Gastrocnemius medialis (tissue), 4 donors: ENCODE results near the gene UPF2. TPM values are rescaled to one million over a fixed set of nuclear protein-coding genes. Genes with fewer than 3 reads are reported as not detected.
"Not testable (repeated sequence)": the region's sequence is repeated elsewhere in the genome, so short reads cannot be mapped to it uniquely, and the experiment has no call there.

Experiments
- ATAC-seq, 2 donors: fragments of 150-250 bp; one replicate each; pipeline ENCODE4 v1.9.1; 2016
- DNase-seq, 2 donors: peaks; one replicate each; pipeline ENCODE4 v3.0.0-alpha.2; 2019
- H3K27ac ChIP-seq, 4 donors: fragments of 200-600 bp; sonication (generic); 1 replicate in 1 of 4; 2 replicates in 3 of 4; pipeline ENCODE4 v1.5.1; 2016 to 2018; ENCODE audit warnings: mild to moderate bottlenecking in 2 of 4, moderate library complexity in 1 of 4
- H3K27me3 ChIP-seq, 3 donors: fragments of 200-600 bp; sonication (generic) in 2 of 3; 1 replicate in 1 of 3; 2 replicates in 2 of 3; pipeline versions ENCODE4 v1.5.1 to v1.6.0; 2016 to 2019; ENCODE audit warnings: mild to moderate bottlenecking in 1 of 3, moderate library complexity in 1 of 3
- H3K36me3 ChIP-seq, 2 donors: fragments of 200-600 bp; sonication (generic) in 1 of 2; one replicate each; pipeline ENCODE4 v1.5.1; 2017 to 2018
- H3K4me1 ChIP-seq, 2 donors: fragments of 200-600 bp; sonication (generic) in 1 of 2; one replicate each; pipeline ENCODE4 v1.5.1; 2016 to 2017; ENCODE audit warnings: mild to moderate bottlenecking in 2 of 2
- H3K4me3 ChIP-seq, 4 donors: fragments of 200-600 bp; sonication (generic) in 3 of 4; 1 replicate in 1 of 4; 2 replicates in 3 of 4; pipeline ENCODE4 v1.5.1; 2016 to 2019; ENCODE audit warnings: mild to moderate bottlenecking in 2 of 4
- H3K9me3 ChIP-seq, 3 donors: fragments of 200-600 bp; sonication (generic) in 2 of 3; 1 replicate in 1 of 3; 2 replicates in 2 of 3; pipeline ENCODE4 v1.5.1; 2016 to 2019
- CTCF ChIP-seq, 5 experiments: fragments of 450-650 bp in 3 of 5; fragments of 200-600 bp in 2 of 5; sonication (generic) in 2 of 5; IDR thresholded peaks in 4 of 5; conservative IDR thresholded peaks in 1 of 5; 1 replicate in 4 of 5; 2 replicates in 1 of 5; pipeline ENCODE4 v1.5.1; 2016 to 2019; ENCODE audit warnings: antibody characterized with exemption in 5 of 5, mild to moderate bottlenecking in 3 of 5, moderate library complexity in 3 of 5
- POLR2A ChIP-seq, 2 donors: fragments of 450-650 bp; IDR thresholded peaks; one replicate each; pipeline ENCODE4 v1.6.1; 2017; ENCODE audit warnings: antibody characterized with exemption in 2 of 2, mild to moderate bottlenecking in 2 of 2, moderate library complexity in 2 of 2
- in situ Hi-C, 4 donors: fragments of 200-750 bp; cut with MboI; loops; one replicate each; pipeline versions ENCODE4 v1.15.0 to v1.8.0; 2017; ENCODE audit warnings: low sequenced_read_pairs in 4 of 4
- intact Hi-C: fragments of 100-400 bp; cut with DNase I; formaldehyde crosslinking; loops from one replicate; pipeline ENCODE4 v1.15.1; 2023; ENCODE audit warnings: low total_unique reads
- total RNA-seq, 4 donors: library from RNA; depleted of rRNA; stranded (reverse); fragments of >200 nt; gene quantifications; one replicate each; pipeline versions ENCODE4 v1.1.0 to v1.2.3, GENCODE V29; 2016

Gene UPF2
- total RNA-seq, 4 donors from 2014 or later: 22.9 to 30.7 (median 26.4) TPM

DNA sequence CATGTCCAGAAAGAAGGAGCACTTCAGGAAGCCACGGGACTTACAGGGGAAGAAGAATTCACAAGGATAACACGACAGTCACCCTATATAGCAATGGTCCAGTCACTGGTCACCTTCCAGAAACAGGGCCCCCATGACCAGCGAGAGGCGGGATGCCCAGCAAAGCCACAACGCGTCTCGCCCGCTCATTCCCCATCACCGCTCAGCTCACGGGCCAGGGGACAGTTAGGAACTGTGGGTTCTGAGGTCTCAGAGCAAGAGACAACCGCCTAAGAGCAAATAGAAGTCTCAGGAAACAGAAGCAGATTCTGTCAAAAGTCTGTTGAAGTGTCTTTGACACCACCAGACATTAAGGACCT is 147.5 kb downstream of the UPF2 start:
- H3K4me1 ChIP-seq: no peaks in the 10 kb centered on the region
- ATAC-seq (no peak), DNase-seq (no peak)

DNA sequence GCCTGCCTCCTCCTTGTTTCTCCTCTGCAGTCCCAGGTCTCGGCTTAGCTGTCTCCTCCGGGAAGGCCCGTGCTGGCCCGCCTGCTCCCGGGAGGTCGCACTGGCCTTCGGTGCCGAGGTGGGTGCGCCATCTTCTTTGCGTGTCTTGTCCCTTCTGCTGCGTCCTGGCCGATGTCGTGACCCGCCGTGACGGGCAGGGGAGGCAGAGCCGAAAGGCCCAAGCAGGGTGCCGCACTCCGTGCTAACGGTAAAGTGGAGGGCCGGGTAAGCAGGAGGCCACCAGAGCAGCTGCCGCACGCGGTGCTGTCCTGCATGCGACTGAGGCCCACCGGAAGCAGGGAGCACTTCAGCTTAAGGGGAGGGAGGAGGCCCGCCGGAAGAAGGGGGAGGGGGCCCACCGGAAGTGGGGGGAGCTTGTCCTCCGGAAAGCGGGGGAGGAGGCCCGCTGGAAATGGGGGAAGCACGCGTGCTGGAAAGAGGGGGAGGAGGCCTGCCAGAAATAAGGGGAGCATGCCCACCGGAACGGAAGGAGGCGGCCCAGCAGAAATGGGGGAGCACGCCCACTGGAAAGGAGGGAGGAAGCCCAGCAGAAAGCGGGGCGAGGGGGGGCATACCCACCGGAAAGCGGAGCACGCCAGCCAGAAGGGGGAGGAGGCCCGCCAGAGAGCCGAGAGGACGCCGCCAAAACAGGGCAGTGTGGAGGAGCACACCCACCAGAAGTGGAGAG is 148.1 kb downstream of the UPF2 start:
- no peak overlapping the region for H3K27ac ChIP-seq
- H3K4me3 ChIP-seq: no peak overlapping the region
- in situ Hi-C loops: no loop called here
- TF ChIP-seq CTCF (IDR thresholded peaks at IDR 0.05 in 4 of 5, conservative IDR thresholded peaks at IDR 0.05 in 1 of 5) (no peak), POLR2A (IDR thresholded peaks at IDR 0.05) (no peak)
- no peaks in the 10 kb centered on the region for H3K4me1 ChIP-seq
- H3K9me3 ChIP-seq: no peaks in the 10 kb centered on the region
- H3K27me3 ChIP-seq: no peaks in the 10 kb centered on the region
- ATAC-seq (no peak), DNase-seq (no peak)
- intact Hi-C loops: no loop called here
- H3K36me3 ChIP-seq: no peaks in the 10 kb centered on the region

More for the DNA sequence above, 147.5 kb downstream of the UPF2 start:
- Histone ChIP-seq H3K27ac (no peak overlapping the region), H3K27me3 (no peaks in the 10 kb centered on the region), H3K9me3 (no peaks in the 10 kb centered on the region), H3K4me3 (no peak overlapping the region), H3K36me3 (no peaks in the 10 kb centered on the region)
- TF ChIP-seq CTCF (IDR thresholded peaks at IDR 0.05 in 4 of 5, conservative IDR thresholded peaks at IDR 0.05 in 1 of 5): no peak
- no peak for TF ChIP-seq POLR2A (IDR thresholded peaks at IDR 0.05)
- intact Hi-C loops (no loop called here), in situ Hi-C loops (no loop called here)

DNA sequence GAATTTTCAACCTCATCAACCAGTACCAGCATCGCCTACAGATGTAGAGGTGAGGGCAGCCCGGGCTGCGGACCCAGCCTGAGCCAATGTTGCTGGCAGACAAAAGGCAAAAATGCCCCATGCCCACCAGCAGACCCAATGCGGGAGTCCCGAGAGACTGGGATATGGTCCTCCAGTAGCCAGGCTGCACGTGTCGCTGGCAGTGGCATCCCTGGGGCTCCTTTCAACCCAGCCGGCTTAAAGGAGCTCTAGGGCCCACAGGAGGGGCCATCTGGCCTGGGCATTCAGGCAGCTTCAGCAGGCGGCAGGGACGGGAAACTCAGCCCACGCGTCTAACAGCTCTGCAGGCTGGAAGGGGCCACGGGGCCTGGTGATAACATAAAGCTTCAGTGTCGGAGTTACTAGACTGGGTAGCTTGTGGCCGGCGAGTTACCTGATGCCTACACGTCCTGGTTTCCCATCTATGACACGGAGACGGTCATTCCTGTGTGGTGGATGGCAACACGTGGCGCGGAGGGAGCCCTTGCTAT is 148.8 kb downstream of the UPF2 start:
- Histone ChIP-seq H3K4me3 (no peak overlapping the region), H3K9me3 (no peaks in the 10 kb centered on the region), H3K27ac (no peak overlapping the region), H3K4me1 (no peaks in the 10 kb centered on the region), H3K36me3 (no peaks in the 10 kb centered on the region), H3K27me3 (no peaks in the 10 kb centered on the region)
- in situ Hi-C loops (no loop called here), intact Hi-C loops (no loop called here)
- TF ChIP-seq CTCF (IDR thresholded peaks at IDR 0.05 in 4 of 5, conservative IDR thresholded peaks at IDR 0.05 in 1 of 5): no peak
- no peak for TF ChIP-seq POLR2A (IDR thresholded peaks at IDR 0.05)
- DNase-seq: no peak
- no peak for ATAC-seq

DNA sequence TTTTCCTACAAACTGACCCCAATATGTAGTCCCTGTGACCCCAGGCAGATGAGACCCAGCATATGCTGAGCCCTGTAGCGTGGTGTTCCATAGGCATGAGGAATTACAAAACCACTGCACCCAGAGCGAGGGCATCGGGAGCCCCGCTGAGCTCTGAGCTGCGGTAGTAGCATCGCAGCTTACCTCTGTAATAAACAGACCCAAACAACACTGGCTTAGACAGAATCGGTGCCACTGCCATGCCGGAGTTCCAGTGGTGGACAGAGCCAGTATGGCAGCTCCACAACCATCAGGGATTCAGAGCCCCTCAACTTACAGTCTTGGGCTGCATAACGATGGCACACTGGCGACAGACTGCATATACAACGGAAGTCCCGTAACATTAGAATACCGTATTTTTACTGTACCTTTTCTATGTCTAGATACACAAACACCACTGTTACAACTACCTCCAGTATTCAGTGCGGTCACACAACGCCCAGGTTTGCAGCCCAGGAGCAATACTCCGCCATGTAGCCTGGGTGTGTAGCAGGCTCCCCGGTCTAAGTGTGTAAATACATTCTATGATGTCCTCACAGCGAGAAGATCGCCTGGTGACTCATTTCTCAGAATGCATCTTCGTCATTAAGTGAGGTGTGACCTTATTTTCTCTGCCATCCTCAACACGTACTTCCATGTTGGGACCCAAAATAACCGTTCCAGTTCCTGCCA is 150.7 kb downstream of the UPF2 start:
- H3K4me1 ChIP-seq: no peaks in the 10 kb centered on the region
- TF ChIP-seq CTCF (IDR thresholded peaks at IDR 0.05 in 4 of 5, conservative IDR thresholded peaks at IDR 0.05 in 1 of 5) (no peak), POLR2A (IDR thresholded peaks at IDR 0.05) (no peak)
- no peak overlapping the region for H3K4me3 ChIP-seq
- intact Hi-C loops (no loop called here), in situ Hi-C loops (no loop called here)
- no peaks in the 10 kb centered on the region for H3K27me3 ChIP-seq
- H3K9me3 ChIP-seq: no peaks in the 10 kb centered on the region
- no peak overlapping the region for H3K27ac ChIP-seq
- ATAC-seq: no peak
- no peaks in the 10 kb centered on the region for H3K36me3 ChIP-seq
- DNase-seq: no peak

- intact Hi-C loops, in situ Hi-C loops, ATAC-seq: not testable (repeated sequence)
Measured at GRCh38 chr10:11889263-11889662, 153.3 kb downstream of the UPF2 start.

More at GRCh38 chr10:11889263-11889662, 153.3 kb downstream of the UPF2 start:
- H3K4me1 ChIP-seq, H3K27ac ChIP-seq, H3K4me3 ChIP-seq, H3K9me3 ChIP-seq, H3K36me3 ChIP-seq, H3K27me3 ChIP-seq, DNase-seq: not testable (repeated sequence)
